Measurements from ENCODE around the gene MCEE. TPM values are rescaled to one million over a fixed set of nuclear protein-coding genes. Genes with fewer than 3 reads are reported as not detected.

MCEE gene
- polyA plus RNA-seq, 1 of the 3 experiments (the other 2 are of a cell fraction), result 6.2 TPM

DNA sequence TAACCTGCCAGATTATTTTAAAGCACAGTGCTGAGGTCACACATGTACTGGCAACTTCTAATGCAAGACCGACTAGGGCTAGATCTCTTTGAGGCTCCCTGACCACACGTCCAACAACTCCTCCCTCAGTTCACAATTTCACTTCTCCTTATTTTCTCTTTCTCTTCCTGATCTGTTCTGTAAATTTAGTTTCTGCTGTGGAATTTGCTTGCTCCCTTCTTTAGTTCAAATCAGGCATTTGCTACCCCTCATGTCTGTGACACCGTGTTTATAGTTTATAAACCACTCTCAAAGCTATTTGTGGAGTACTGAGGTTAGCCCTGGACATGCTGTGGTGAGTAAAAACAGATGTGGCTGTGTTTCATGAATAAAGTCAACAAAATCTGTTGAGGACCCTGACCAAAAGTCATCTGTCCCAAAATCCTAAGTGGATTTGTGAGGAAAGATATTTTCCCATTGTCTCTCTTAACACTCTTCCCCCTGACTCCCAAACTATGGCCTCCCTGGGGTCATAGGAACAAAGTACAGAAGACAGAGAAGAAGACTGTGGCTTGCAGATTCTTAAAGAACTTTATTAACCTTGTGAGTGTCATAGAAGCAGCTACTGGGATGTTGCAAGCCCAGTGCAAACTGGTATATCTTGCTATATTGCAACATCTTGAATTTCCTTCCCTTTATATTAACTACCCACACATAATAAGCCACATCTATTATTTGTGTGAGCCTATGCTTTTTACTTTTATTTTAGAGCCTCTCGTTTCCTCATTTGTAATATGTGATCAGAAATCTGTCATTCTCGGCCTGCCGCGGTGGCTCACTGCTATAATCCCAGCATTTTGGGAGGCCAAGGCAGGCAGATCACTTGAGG lies 65.0 kb downstream of the MCEE start:
- no peak overlapping the region for H2AFZ ChIP-seq (ENCODE audit: low read depth)
- CTCF ChIA-PET, result no interaction called here

More for the DNA sequence above, 65.0 kb downstream of the MCEE start:
- H3K4me2 ChIP-seq, result no peak overlapping the region
- H3K27ac ChIP-seq (ENCODE audit: low read depth in 2 of 2, low read length in 1 of 2), result no peak overlapping the region
- no peaks in the 10 kb centered on the region for H3F3A ChIP-seq (replicated peaks; ENCODE audit: insufficient read depth)
- H4K20me1 ChIP-seq (ENCODE audit: insufficient read depth), result no peaks in the 10 kb centered on the region
- POLR2A ChIA-PET, result no interaction called here
- 77% methylated on average over 7 of the region's 7 CpGs for whole genome bisulfite sequencing (ENCODE audit: low lambda C conversion rate)
- H3K9me2 ChIP-seq, result no peaks in the 10 kb centered on the region
- DNase-seq, result no peak
- no peaks in the 10 kb centered on the region for H3K9me3 ChIP-seq
- no peaks in the 10 kb centered on the region; the same call in 1 of the 2 replicates for H3K27me3 ChIP-seq (ENCODE audit: insufficient read depth)
- H3K79me2 ChIP-seq (ENCODE audit: insufficient read depth), result peaks cover 15% of the 10 kb centered on the region
- no peaks in the 10 kb centered on the region for H3K36me3 ChIP-seq (replicated peaks in 1 of 2; ENCODE audit: control insufficient read depth in 1 of 2, insufficient read depth in 2 of 2, low read length in 1 of 2)
- H3K4me1 ChIP-seq (ENCODE audit: control insufficient read depth in 1 of 2, insufficient read depth in 2 of 2, low read depth in 1 of 2, low read length in 1 of 2), result peaks cover 5 to 13% of the 10 kb centered on the region in 2 experiments; a peak in 3 of 4 replicates
- H3K4me3 ChIP-seq (ENCODE audit: low read depth in 2 of 2, low read length in 1 of 2), result no peak overlapping the region
- TF ChIP-seq GABPA (IDR thresholded peaks at IDR 0.05; ENCODE audit: low read depth) (no peak), NRF1 (IDR thresholded peaks at IDR 0.05; ENCODE audit: low read depth, low read length) (no peak), EZH2phosphoT487 (IDR thresholded peaks at IDR 0.05; ENCODE audit: borderline replicate concordance, low read depth) (no peak), TEAD4 (IDR thresholded peaks at IDR 0.05; ENCODE audit: borderline replicate concordance, insufficient read depth) (no peak), ELF1 (IDR thresholded peaks at IDR 0.05) (no peak), GATA2 (CRISPR knock-in tag; IDR thresholded peaks at IDR 0.05) (no peak), RFX5 (IDR thresholded peaks at IDR 0.05; ENCODE audit: low read length) (no peak), POLR2AphosphoS5 (IDR thresholded peaks at IDR 0.05; ENCODE audit: low read depth, low read length) (no peak), FOXJ3 (CRISPR knock-in tag; IDR thresholded peaks at IDR 0.05) (no peak), NFIC (IDR thresholded peaks at IDR 0.05; ENCODE audit: borderline replicate concordance) (no peak), MEF2A (IDR thresholded peaks at IDR 0.05; ENCODE audit: borderline replicate concordance, low read depth) (no peak), FOXM1 (IDR thresholded peaks at IDR 0.05; ENCODE audit: low read depth) (no peak), FOSL2 (IDR thresholded peaks at IDR 0.05; ENCODE audit: borderline replicate concordance, low read depth) (no peak)
- TF ChIP-seq, protein P1, sequence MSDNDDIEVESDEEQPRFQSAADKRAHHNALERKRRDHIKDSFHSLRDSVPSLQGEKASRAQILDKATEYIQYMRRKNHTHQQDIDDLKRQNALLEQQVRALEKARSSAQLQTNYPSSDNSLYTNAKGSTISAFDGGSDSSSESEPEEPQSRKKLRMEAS (IDR thresholded peaks at IDR 0.05; ENCODE audit: low read depth), result no peak
- TF ChIP-seq, protein P2, sequence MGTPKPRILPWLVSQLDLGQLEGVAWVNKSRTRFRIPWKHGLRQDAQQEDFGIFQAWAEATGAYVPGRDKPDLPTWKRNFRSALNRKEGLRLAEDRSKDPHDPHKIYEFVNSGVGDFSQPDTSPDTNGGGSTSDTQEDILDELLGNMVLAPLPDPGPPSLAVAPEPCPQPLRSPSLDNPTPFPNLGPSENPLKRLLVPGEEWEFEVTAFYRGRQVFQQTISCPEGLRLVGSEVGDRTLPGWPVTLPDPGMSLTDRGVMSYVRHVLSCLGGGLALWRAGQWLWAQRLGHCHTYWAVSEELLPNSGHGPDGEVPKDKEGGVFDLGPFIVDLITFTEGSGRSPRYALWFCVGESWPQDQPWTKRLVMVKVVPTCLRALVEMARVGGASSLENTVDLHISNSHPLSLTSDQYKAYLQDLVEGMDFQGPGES (IDR thresholded peaks at IDR 0.05; ENCODE audit: low read depth, low read length), result no peak
- TF ChIP-seq, protein P3, sequence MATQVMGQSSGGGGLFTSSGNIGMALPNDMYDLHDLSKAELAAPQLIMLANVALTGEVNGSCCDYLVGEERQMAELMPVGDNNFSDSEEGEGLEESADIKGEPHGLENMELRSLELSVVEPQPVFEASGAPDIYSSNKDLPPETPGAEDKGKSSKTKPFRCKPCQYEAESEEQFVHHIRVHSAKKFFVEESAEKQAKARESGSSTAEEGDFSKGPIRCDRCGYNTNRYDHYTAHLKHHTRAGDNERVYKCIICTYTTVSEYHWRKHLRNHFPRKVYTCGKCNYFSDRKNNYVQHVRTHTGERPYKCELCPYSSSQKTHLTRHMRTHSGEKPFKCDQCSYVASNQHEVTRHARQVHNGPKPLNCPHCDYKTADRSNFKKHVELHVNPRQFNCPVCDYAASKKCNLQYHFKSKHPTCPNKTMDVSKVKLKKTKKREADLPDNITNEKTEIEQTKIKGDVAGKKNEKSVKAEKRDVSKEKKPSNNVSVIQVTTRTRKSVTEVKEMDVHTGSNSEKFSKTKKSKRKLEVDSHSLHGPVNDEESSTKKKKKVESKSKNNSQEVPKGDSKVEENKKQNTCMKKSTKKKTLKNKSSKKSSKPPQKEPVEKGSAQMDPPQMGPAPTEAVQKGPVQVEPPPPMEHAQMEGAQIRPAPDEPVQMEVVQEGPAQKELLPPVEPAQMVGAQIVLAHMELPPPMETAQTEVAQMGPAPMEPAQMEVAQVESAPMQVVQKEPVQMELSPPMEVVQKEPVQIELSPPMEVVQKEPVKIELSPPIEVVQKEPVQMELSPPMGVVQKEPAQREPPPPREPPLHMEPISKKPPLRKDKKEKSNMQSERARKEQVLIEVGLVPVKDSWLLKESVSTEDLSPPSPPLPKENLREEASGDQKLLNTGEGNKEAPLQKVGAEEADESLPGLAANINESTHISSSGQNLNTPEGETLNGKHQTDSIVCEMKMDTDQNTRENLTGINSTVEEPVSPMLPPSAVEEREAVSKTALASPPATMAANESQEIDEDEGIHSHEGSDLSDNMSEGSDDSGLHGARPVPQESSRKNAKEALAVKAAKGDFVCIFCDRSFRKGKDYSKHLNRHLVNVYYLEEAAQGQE (IDR thresholded peaks at IDR 0.05; ENCODE audit: low read depth, low read length), result no peak
- TF ChIP-seq, protein P4, sequence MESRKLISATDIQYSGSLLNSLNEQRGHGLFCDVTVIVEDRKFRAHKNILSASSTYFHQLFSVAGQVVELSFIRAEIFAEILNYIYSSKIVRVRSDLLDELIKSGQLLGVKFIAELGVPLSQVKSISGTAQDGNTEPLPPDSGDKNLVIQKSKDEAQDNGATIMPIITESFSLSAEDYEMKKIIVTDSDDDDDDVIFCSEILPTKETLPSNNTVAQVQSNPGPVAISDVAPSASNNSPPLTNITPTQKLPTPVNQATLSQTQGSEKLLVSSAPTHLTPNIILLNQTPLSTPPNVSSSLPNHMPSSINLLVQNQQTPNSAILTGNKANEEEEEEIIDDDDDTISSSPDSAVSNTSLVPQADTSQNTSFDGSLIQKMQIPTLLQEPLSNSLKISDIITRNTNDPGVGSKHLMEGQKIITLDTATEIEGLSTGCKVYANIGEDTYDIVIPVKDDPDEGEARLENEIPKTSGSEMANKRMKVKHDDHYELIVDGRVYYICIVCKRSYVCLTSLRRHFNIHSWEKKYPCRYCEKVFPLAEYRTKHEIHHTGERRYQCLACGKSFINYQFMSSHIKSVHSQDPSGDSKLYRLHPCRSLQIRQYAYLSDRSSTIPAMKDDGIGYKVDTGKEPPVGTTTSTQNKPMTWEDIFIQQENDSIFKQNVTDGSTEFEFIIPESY (IDR thresholded peaks at IDR 0.05; ENCODE audit: borderline replicate concordance, low read depth), result no peak
- TF ChIP-seq, protein P5, sequence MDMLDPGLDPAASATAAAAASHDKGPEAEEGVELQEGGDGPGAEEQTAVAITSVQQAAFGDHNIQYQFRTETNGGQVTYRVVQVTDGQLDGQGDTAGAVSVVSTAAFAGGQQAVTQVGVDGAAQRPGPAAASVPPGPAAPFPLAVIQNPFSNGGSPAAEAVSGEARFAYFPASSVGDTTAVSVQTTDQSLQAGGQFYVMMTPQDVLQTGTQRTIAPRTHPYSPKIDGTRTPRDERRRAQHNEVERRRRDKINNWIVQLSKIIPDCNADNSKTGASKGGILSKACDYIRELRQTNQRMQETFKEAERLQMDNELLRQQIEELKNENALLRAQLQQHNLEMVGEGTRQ (IDR thresholded peaks at IDR 0.05; ENCODE audit: borderline replicate concordance, low read depth, low read length), result no peak
- no peak overlapping the region for H3K9ac ChIP-seq
